Measurements from ENCODE around the gene KRTAP16-1. TPM values are rescaled to one million over a fixed set of nuclear protein-coding genes. Genes with fewer than 3 reads are reported as not detected.

KRTAP16-1 gene
- total and polyA plus RNA-seq, 2 of the 8 experiments (the other 6 are each of a cell fraction or from before 2014, with no cell fraction given), result not detected

DNA sequence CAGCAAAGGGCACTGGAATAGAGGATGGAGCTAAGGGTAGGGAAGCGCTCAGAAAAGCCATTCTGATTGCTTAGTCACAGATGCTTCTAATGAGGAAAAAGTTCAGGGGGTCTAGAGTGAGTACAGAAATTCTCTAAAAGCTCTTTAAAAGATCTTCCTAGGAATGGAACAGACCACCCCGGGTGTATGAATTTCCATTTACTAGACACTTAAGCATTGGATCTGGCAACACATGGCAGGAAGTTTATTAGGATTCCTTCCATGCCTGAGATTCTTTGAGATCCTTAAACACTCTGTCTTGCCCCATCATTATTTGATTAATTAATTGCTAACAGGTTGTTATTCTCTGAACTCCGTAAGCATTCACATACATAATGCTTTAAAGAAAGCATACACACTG is 25.1 kb downstream of the KRTAP16-1 start:
- Histone ChIP-seq H2BK5ac (ENCODE audit: low read depth, low read length) (no peak overlapping the region), H2AFZ (ENCODE audit: low read length) (peak overlapping the region; percentile 67; the same call in 1 of the 2 replicates), H3K9me3 (ENCODE audit: insufficient read depth in 2 of 2, low read depth in 1 of 2, low read length in 1 of 2) (no peaks in the 10 kb centered on the region), H3K4ac (replicated peaks; ENCODE audit: insufficient read length, low read depth, low read length) (no peak overlapping the region), H4K8ac (ENCODE audit: extremely low read depth, insufficient read depth, low read length) (no peak overlapping the region), H3K4me3 (ENCODE audit: extremely low read depth in 1 of 4, insufficient read depth in 2 of 4, low read depth in 3 of 4, low read length in 4 of 4) (no peak overlapping the region), H4K91ac (replicated peaks; ENCODE audit: insufficient read length, low read length) (no peak overlapping the region), H2BK20ac (ENCODE audit: low read length) (0 out of 2 replicates have a peak overlapping the region, but pooled peaks have one; percentile 0), H3K79me1 (ENCODE audit: low read depth, low read length) (no peaks in the 10 kb centered on the region), H3K27ac (ENCODE audit: low read depth, low read length) (no peak overlapping the region), H3K79me2 (ENCODE audit: control insufficient read depth in 1 of 2, insufficient read depth in 2 of 2, low read length in 2 of 2) (no peaks in the 10 kb centered on the region), H2BK12ac (ENCODE audit: low read depth, low read length) (no peak overlapping the region), H2BK120ac (replicated peaks; ENCODE audit: low read depth, low read length) (no peak overlapping the region), H3K23ac (ENCODE audit: insufficient read length) (no peak overlapping the region), H3K4me2 (ENCODE audit: insufficient read depth in 1 of 2, low read depth in 2 of 2, low read length in 2 of 2) (no peak overlapping the region), H3K36me3 (ENCODE audit: control insufficient read depth in 2 of 4, insufficient read depth in 4 of 4, low read length in 3 of 4) (no peaks in the 10 kb centered on the region), H4K5ac (ENCODE audit: insufficient read length, low read depth, low read length) (no peak overlapping the region), H4K20me1 (replicated peaks in 1 of 2; ENCODE audit: control insufficient read depth in 1 of 2, insufficient read depth in 2 of 2, low read length in 2 of 2) (no peaks in the 10 kb centered on the region), H3K18ac (ENCODE audit: extremely low read depth, low read length) (no peak overlapping the region), H3K14ac (ENCODE audit: insufficient read length) (no peak overlapping the region), H3K23me2 (ENCODE audit: low read depth, low read length) (no peaks in the 10 kb centered on the region), H3K4me1 (replicated peaks in 1 of 4; ENCODE audit: control insufficient read depth in 3 of 4, insufficient read depth in 4 of 4, low read length in 3 of 4) (no peaks in the 10 kb centered on the region), H3K9ac (replicated peaks in 1 of 4; ENCODE audit: extremely low read depth in 1 of 4, low read depth in 3 of 4, low read length in 3 of 4) (no peak overlapping the region), H3K27me3 (replicated peaks in 1 of 4; ENCODE audit: control insufficient read depth in 3 of 4, extremely low read depth in 1 of 4, insufficient read depth in 3 of 4, low read length in 3 of 4) (no peaks in the 10 kb centered on the region), H3K56ac (replicated peaks; ENCODE audit: insufficient read length, low read depth, low read length) (no peak overlapping the region), H2AK5ac (ENCODE audit: low read depth, low read length) (no peak overlapping the region), H2BK15ac (ENCODE audit: low read length) (no peak overlapping the region)
- DNase-seq (ENCODE audit: low read depth in 1 of 2, low spot score in 2 of 2) (no peak), FAIRE-seq (no peak)
- ChIA-PET CTCF (ENCODE audit: partially characterized antibody) (interaction anchor here (0.9 to 1.1 kb wide), 2 partner anchors 38 to 44 kb away, joined by 3 read pairs; no protein-coding TSS in a partner anchor), POLR2A (ENCODE audit: partially characterized antibody) (no interaction called here)
- WGBS, 2 experiments (ENCODE audit: extremely low coverage in 1 of 2, insufficient coverage in 1 of 2, insufficient read length in 1 of 2, insufficient replicate concordance in 2 of 2, low coverage in 1 of 2, low lambda C conversion rate in 2 of 2, missing lambda C conversion rate in 1 of 2), result 77% methylated on average over 3 of the region's 3 CpGs; no CpG with 5 or more reads in 1 of the 2 experiments
- TF ChIP-seq PHF8 (conservative IDR thresholded peaks at IDR 0.05; ENCODE audit: low read depth, low read length) (no peak), HDAC6 (IDR thresholded peaks at IDR 0.05; ENCODE audit: low read depth, low read length) (no peak), YY1 (IDR thresholded peaks at IDR 0.05; ENCODE audit: low read depth, low read length) (no peak), POU5F1 (IDR thresholded peaks at IDR 0.05; ENCODE audit: low read depth, low read length) (no peak), CHD2 (IDR thresholded peaks at IDR 0.05; ENCODE audit: low read length) (no peak), RFX5 (IDR thresholded peaks at IDR 0.05; ENCODE audit: borderline replicate concordance, low read depth, low read length) (no peak), JUN (IDR thresholded peaks at IDR 0.05; ENCODE audit: low read depth, low read length) (no peak), TAF7 (optimal IDR thresholded peaks at IDR 0.05; ENCODE audit: borderline replicate concordance, low read depth, low read length) (no peak), EZH2 (IDR thresholded peaks at IDR 0.05; ENCODE audit: low read depth, low read length, severe bottlenecking) (no peak), KDM5A (IDR thresholded peaks at IDR 0.05; ENCODE audit: low read length) (no peak)
- TF ChIP-seq, protein P1, sequence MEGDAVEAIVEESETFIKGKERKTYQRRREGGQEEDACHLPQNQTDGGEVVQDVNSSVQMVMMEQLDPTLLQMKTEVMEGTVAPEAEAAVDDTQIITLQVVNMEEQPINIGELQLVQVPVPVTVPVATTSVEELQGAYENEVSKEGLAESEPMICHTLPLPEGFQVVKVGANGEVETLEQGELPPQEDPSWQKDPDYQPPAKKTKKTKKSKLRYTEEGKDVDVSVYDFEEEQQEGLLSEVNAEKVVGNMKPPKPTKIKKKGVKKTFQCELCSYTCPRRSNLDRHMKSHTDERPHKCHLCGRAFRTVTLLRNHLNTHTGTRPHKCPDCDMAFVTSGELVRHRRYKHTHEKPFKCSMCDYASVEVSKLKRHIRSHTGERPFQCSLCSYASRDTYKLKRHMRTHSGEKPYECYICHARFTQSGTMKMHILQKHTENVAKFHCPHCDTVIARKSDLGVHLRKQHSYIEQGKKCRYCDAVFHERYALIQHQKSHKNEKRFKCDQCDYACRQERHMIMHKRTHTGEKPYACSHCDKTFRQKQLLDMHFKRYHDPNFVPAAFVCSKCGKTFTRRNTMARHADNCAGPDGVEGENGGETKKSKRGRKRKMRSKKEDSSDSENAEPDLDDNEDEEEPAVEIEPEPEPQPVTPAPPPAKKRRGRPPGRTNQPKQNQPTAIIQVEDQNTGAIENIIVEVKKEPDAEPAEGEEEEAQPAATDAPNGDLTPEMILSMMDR (IDR thresholded peaks at IDR 0.05; ENCODE audit: control extremely low read depth in 1 of 3, insufficient read depth in 1 of 3, low read depth in 1 of 3, low read length in 3 of 3), result no peak
- TF ChIP-seq, protein P2, sequence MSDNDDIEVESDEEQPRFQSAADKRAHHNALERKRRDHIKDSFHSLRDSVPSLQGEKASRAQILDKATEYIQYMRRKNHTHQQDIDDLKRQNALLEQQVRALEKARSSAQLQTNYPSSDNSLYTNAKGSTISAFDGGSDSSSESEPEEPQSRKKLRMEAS (IDR thresholded peaks at IDR 0.05), result no peak
